ENCODE data around the gene AFG1L.
A peak's percentile ranks its signal among the peaks of the same experiment; 100 is the strongest.
"Not testable (repeated sequence)": the region's sequence is repeated elsewhere in the genome, so short reads cannot be mapped to it uniquely, and the experiment has no call there.

AFG1L gene

DNA sequence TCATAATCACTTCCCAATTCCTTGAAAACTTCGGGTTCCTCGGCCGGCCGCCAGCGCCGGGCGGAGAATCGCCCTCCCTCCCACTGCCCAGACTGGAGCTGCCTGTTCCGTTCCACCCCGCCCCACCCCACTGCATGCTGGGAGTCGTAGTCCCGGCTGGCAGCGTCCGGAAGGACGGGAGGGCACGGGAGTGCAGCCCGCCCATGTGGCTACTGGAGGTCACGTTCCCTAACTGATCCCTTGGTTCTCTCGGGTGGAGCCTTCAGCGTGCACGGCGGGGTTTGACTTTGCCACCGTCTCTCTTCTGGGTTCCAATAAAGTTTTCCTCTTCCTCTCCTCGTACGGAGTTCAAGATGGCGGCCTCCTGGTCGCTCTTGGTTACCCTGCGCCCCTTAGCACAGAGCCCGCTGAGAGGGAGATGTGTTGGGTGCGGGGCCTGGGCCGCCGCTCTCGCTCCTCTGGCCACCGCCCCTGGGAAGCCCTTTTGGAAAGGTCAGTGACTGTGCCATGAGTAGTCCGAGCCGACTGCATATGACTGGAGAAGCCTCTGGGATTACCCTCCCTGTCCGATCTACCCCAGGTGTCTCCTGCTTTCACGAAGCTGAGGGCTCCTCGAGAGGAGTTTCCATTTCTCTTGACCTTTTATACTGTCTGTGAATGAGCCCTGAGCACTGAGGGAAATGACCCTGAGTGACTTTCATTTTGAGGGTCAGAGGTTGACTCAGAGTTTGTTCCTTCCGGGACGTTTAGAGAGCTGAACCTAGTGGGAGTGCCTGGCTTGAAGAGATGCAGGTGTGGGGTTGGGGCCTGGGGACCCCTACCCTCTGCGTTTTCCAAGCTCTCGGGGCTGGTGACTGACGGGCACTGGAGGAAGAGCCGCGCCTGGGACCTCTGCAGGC, at the start of gene AFG1L:
Gene AFG1L, plus strand, starts transcription at position 328 of the 899 bp plus-strand sequence. Its CDS starts 26 bp downstream, at position 354.
- peak; percentile 80 for DNase-seq

- not testable (repeated sequence) for DNase-seq
These were observed 49.8 kb upstream of the AFG1L start for GRCh38 chr6:108245095-108245494.

GRCh38 chr6:108247965-108248536, 46.8 kb upstream of the AFG1L start:
- DNase-seq = no peak

DNA sequence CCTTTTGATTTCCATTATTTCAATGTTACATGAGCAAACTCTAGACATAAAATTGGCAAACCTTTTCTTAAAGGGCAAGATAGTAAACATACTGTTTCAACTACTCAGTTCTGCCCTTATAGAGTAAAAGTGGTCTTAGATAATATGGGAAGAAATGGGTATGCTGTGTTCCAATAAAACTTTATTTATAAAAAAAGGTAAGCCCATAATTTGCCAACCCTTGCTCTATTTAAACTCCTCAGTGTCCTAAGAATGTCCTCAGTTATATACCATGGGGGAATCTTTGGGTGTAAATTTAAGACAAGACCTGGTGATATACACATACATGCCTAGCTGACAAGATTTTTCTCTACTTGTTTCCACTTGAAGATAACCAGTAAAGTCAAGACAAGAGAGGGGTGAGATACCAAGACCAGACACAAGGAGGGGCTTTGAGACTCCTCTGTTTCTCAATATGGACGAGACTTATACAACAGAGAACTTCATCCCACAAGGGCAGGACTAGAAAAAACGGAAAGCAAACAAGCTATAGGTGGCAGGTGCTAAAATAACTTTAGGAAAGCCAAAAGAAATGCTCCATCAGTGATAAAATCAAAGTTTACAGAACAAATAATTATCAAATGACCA, 44.5 kb upstream of the AFG1L start:
- DNase-seq = no peak

- no peak for DNase-seq
These were observed 43.6 kb upstream of the AFG1L start for GRCh38 chr6:108251252-108251651.

GRCh38 chr6:108252055-108252454, 42.8 kb upstream of the AFG1L start:
- DNase-seq = no peak

- no peak for DNase-seq
These were observed 41.6 kb upstream of the AFG1L start for GRCh38 chr6:108253241-108253640.

GRCh38 chr6:108254433-108255410, 40.1 kb upstream of the AFG1L start:
- DNase-seq = no peak

- DNase-seq = peak; percentile 4 to 8
These were observed 34.6 kb upstream of the AFG1L start for GRCh38 chr6:108260126-108260808.

DNA sequence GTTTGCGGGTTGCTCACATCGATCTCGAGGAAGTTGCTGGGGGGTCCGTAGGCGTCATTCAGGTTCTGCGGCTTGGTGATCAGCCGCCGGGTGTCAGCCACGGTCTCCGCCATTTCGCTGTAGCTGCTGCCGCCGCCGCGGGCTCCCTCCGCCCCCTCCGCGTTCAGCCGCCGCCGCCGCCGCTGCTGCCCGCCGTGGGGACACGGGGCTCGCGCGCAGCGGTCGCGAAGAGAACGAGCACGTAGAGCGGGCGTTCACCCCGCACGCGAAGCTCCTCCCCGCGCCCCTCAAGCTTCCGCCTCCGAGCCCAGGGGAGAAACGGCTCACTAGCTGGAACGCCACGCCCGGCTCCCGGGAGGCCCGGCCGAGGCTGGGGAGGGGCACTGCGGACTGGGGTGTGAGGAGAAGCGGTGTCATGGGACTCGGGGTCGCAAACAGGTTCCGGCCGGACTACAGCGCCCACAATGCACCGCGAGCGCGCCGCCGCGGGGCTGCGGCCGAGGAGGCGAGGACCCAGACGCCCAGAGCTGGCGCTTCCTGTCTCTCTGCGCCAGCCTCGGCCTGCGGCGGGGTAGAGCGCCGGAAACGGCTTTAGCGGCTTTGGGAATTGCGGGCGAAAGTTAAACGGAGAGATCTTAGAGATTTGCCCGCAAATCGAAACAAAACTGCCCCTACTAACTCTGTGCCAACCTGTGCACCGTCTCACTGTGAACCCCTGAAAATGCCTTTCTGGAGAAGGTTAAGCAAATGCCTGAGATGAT, 33.9 kb upstream of the AFG1L start, which contains the start of gene SNX3:
Gene SNX3, minus strand, starts transcription at position 232 of the 761 bp plus-strand sequence. Its CDS starts 119 bp downstream, at position 113.
- peak; percentile 83 for DNase-seq

- no peak for DNase-seq
These were observed 31.5 kb upstream of the AFG1L start for GRCh38 chr6:108263371-108263770.

- DNase-seq = no peak
These were observed 26.0 kb upstream of the AFG1L start for GRCh38 chr6:108268845-108269244.

DNA sequence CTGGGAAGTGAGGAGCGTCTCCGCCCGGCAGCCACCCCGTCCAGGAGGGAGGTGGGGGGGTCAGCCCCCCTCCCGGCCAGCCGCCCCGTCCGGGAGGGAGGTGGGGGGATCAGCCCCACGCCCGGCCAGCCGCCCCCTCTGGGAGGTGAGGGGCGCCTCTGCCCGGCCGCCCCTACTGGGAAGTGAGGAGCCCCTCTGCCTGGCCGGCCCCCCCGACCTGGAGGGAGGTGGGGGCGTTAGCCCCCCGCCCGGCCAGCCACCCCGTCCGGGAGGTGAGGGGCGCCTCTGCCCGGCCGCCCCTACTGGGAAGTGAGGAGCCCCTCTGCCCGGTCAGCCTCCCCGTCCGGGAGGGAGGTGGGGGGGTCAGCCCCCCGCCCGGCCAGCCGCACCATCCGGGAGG, 24.9 kb upstream of the AFG1L start:
- not testable (repeated sequence) for DNase-seq

- DNase-seq = no peak
These were observed 20.3 kb upstream of the AFG1L start for GRCh38 chr6:108274546-108274945.

GRCh38 chr6:108275976-108276375, 18.9 kb upstream of the AFG1L start:
- DNase-seq = no peak

- no peak for DNase-seq
These were observed 17.6 kb upstream of the AFG1L start for GRCh38 chr6:108277295-108277694.

- no peak for DNase-seq
These were observed 17.0 kb upstream of the AFG1L start for GRCh38 chr6:108277831-108278230.

GRCh38 chr6:108285381-108285780, 9.5 kb upstream of the AFG1L start:
- no peak for DNase-seq

GRCh38 chr6:108286366-108286765, 8.5 kb upstream of the AFG1L start:
- no peak for DNase-seq

- DNase-seq = no peak
These were observed 7.5 kb upstream of the AFG1L start for GRCh38 chr6:108287373-108287772.

DNA sequence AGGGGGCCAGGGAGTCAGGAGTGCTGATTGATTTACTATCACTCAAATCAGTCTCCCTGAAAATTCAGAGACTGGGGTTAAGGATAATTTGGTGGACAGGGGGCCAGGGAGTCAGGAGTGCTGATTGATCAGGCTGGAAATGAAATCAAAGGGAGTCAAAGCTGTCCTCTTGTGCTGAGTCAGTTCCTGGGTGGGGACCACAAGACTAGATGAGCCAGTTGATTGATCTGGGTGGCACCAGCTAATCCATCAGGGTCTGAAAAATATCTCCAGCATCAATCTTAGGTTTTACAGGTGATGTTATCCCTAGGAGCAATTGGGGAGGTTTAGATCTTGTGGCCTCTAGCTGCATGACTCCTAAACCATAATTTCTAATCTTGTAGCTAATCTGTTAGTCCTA, 6.1 kb upstream of the AFG1L start:
- no peak for DNase-seq

Measured in stimulated activated CD4-positive, alpha-beta T cell treated with anti-CD3 and anti-CD28 coated beads, Interleukin-2, amount 100 ng/mL, for 48 hours (primary cell).